K562 (cell line): ENCODE results near the gene FAM53A.

ENCODE experiments used
- BHLHE40 ChIP-seq: IDR thresholded peaks from 2 replicates; pipeline ENCODE4 v1.6.1; 2011; ENCODE audit warnings: low read length, improper control_type of control experiment
- CTCF ChIP-seq, 3 experiments: IDR thresholded peaks in 2 of 3; conservative IDR thresholded peaks in 1 of 3; 2 replicates each; pipeline ENCODE4 v1.5.1; 2011 to 2012; ENCODE audit warnings: low read length in 3 of 3, mild to moderate bottlenecking in 3 of 3, control low read depth in 2 of 3, improper control_type of control experiment in 1 of 3, inconsistent platforms in 1 of 3, low read depth in 1 of 3, mixed read lengths in 1 of 3, moderate library complexity in 1 of 3; ENCODE audit not compliant: insufficient read depth in 2 of 3
- EP300 ChIP-seq: IDR thresholded peaks from 2 replicates; pipeline ENCODE4 v1.6.1; 2012; ENCODE audit warnings: low read length, improper control_type of control experiment
- EZH2 ChIP-seq: IDR thresholded peaks from 2 replicates; pipeline ENCODE4 v1.6.1; 2012; ENCODE audit warnings: low read depth, mild to moderate bottlenecking, inconsistent platforms, low read length, borderline replicate concordance
- HDAC6 ChIP-seq: IDR thresholded peaks from 2 replicates; pipeline ENCODE4 v1.6.1; 2012; ENCODE audit warnings: low read depth, mild to moderate bottlenecking, control low read depth, inconsistent platforms, low read length, moderate library complexity
- JUNB ChIP-seq: fragments of 450-650 bp; formaldehyde crosslinking; conservative IDR thresholded peaks from 2 replicates; pipeline ENCODE4 v1.4.0; 2020; ENCODE audit warnings: mild to moderate bottlenecking
- POLR2A ChIP-seq: fragments of 450-650 bp; conservative IDR thresholded peaks from 2 replicates; pipeline ENCODE4 v1.6.1; 2016
- POLR3A ChIP-seq: IDR thresholded peaks from 2 replicates; pipeline ENCODE4 v1.6.1; 2011; ENCODE audit warnings: borderline replicate concordance, mild to moderate bottlenecking, moderate library complexity; ENCODE audit not compliant: insufficient read length, insufficient read depth; ENCODE audit errors: extremely low read depth
- RAD21 ChIP-seq, 2 experiments: fragments of 250-450 bp in 1 of 2; fragments of 450-650 bp in 1 of 2; sonication (Bioruptor Pico) in 1 of 2; formaldehyde crosslinking in 1 of 2; IDR thresholded peaks in 1 of 2; conservative IDR thresholded peaks in 1 of 2; 2 replicates each; pipeline versions ENCODE4 v1.4.0 to v1.8.0; 2020 to 2022; ENCODE audit warnings: mild to moderate bottlenecking in 2 of 2, moderate library complexity in 1 of 2
- STAG1 ChIP-seq: sonication (generic); formaldehyde crosslinking; IDR thresholded peaks from 2 replicates; pipeline ENCODE4 v1.5.0; 2020; ENCODE audit warnings: missing genetic modification reagents, borderline replicate concordance
- ZBTB26 ChIP-seq: fragments of 450-650 bp; formaldehyde crosslinking; IDR thresholded peaks from 2 replicates; pipeline ENCODE4 v1.4.0; 2022; ENCODE audit warnings: missing genetic modification characterization

- TF ChIP-seq BHLHE40 (no peak), EP300 (no peak), RAD21 (CRISPR knock-in tag; conservative IDR thresholded peaks at IDR 0.05 in 1 of 2, IDR thresholded peaks at IDR 0.05 in 1 of 2) (no peak), POLR3A (no peak), JUNB (no peak), ZBTB26 (CRISPR knock-in tag) (no peak), EZH2 (no peak), STAG1 (CRISPR knock-in tag) (no peak), CTCF (IDR thresholded peaks at IDR 0.05 in 2 of 3, conservative IDR thresholded peaks at IDR 0.05 in 1 of 3; ENCODE audit: insufficient read depth in 2 of 3, low read depth in 1 of 3, low read length in 3 of 3) (no peak), POLR2A (no peak), HDAC6 (no peak)
These were observed 10.4 kb downstream of the FAM53A start for GRCh38 chr4:1673671-1674070.
